HEK293 (cell line): ENCODE results near the gene PTCRA.
A peak's percentile ranks its signal among the peaks of the same experiment; 100 is the strongest.

Experiments
- MZF1 ChIP-seq: fragments of 450-650 bp; formaldehyde crosslinking; IDR thresholded peaks from 2 replicates; pipeline ENCODE4 v1.5.1; 2017; ENCODE audit warnings: missing biosample characterization, missing genetic modification characterization, borderline replicate concordance
- SALL2 ChIP-seq: fragments of 450-650 bp; formaldehyde crosslinking; IDR thresholded peaks from 2 replicates; pipeline ENCODE4 v1.5.0; 2017; ENCODE audit warnings: missing biosample characterization, mild to moderate bottlenecking, missing genetic modification characterization, borderline replicate concordance
- SP3 ChIP-seq: fragments of 450-650 bp; formaldehyde crosslinking; IDR thresholded peaks from 2 replicates; pipeline ENCODE4 v1.5.1; 2016; ENCODE audit warnings: missing biosample characterization, missing genetic modification characterization
- SP7 ChIP-seq: fragments of 450-650 bp; formaldehyde crosslinking; IDR thresholded peaks from 2 replicates; pipeline ENCODE4 v1.5.1; 2016; ENCODE audit warnings: missing biosample characterization, missing genetic modification characterization
- ZBTB21 ChIP-seq: fragments of 450-650 bp; formaldehyde crosslinking; IDR thresholded peaks from 2 replicates; pipeline ENCODE4 v1.5.1; 2017; ENCODE audit warnings: missing biosample characterization, missing genetic modification characterization
- ZNF112 ChIP-seq: fragments of 450-650 bp; formaldehyde crosslinking; IDR thresholded peaks from 2 replicates; pipeline ENCODE4 v1.5.0; 2017; ENCODE audit warnings: missing biosample characterization, missing genetic modification characterization
- ZNF157 ChIP-seq: fragments of 450-650 bp; formaldehyde crosslinking; IDR thresholded peaks from 2 replicates; pipeline ENCODE4 v1.5.1; 2016; ENCODE audit warnings: missing biosample characterization, missing genetic modification characterization
- ZNF221 ChIP-seq: fragments of 450-650 bp; formaldehyde crosslinking; IDR thresholded peaks from 2 replicates; pipeline ENCODE4 v1.5.1; 2017; ENCODE audit warnings: missing biosample characterization, missing genetic modification characterization, borderline replicate concordance
- ZNF335 ChIP-seq: fragments of 450-650 bp; formaldehyde crosslinking; conservative IDR thresholded peaks from 2 replicates; pipeline ENCODE4 v1.5.1; 2016; ENCODE audit warnings: missing biosample characterization, missing genetic modification characterization
- ZNF354C ChIP-seq: fragments of 450-650 bp; formaldehyde crosslinking; IDR thresholded peaks from 2 replicates; pipeline ENCODE4 v1.5.1; 2016; ENCODE audit warnings: missing biosample characterization, missing genetic modification characterization, low read depth, borderline replicate concordance
- ZNF37A ChIP-seq: fragments of 450-650 bp; IDR thresholded peaks from 2 replicates; pipeline ENCODE4 v1.5.1; 2018; ENCODE audit warnings: missing biosample characterization, missing genetic modification characterization
- ZNF391 ChIP-seq: fragments of 450-650 bp; formaldehyde crosslinking; IDR thresholded peaks from 2 replicates; pipeline ENCODE4 v1.5.1; 2016; ENCODE audit warnings: low read depth, missing biosample characterization, missing genetic modification characterization, borderline replicate concordance
- ZNF473 ChIP-seq: fragments of 450-650 bp; formaldehyde crosslinking; IDR thresholded peaks from 2 replicates; pipeline ENCODE4 v1.5.1; 2017; ENCODE audit warnings: missing biosample characterization, missing genetic modification characterization
- ZNF558 ChIP-seq: fragments of 450-650 bp; formaldehyde crosslinking; IDR thresholded peaks from 2 replicates; pipeline ENCODE4 v1.5.1; 2016; ENCODE audit warnings: missing biosample characterization, missing genetic modification characterization
- ZNF600 ChIP-seq: fragments of 450-650 bp; formaldehyde crosslinking; IDR thresholded peaks from 2 replicates; pipeline ENCODE4 v1.5.1; 2016; ENCODE audit warnings: missing biosample characterization, missing genetic modification characterization
- ZNF610 ChIP-seq: fragments of 450-650 bp; formaldehyde crosslinking; IDR thresholded peaks from 2 replicates; pipeline ENCODE4 v1.5.1; 2016; ENCODE audit warnings: missing biosample characterization, missing genetic modification characterization, borderline replicate concordance
- ZNF660 ChIP-seq: fragments of 450-650 bp; IDR thresholded peaks from 2 replicates; pipeline ENCODE4 v1.5.1; 2018; ENCODE audit warnings: missing biosample characterization, mild to moderate bottlenecking, missing genetic modification characterization
- ZNF664 ChIP-seq: fragments of 450-650 bp; formaldehyde crosslinking; IDR thresholded peaks from 2 replicates; pipeline ENCODE4 v1.5.1; 2016; ENCODE audit warnings: missing biosample characterization, missing genetic modification characterization
- ZSCAN30 ChIP-seq: fragments of 450-650 bp; IDR thresholded peaks from 2 replicates; pipeline ENCODE4 v1.5.1; 2018; ENCODE audit warnings: missing biosample characterization, mild to moderate bottlenecking, missing genetic modification characterization, moderate library complexity
- TF ChIP-seq, protein P1 (sequence below): fragments of 450-650 bp; formaldehyde crosslinking; IDR thresholded peaks from 2 replicates; pipeline ENCODE4 v1.5.1; 2016; ENCODE audit warnings: missing biosample characterization, missing genetic modification characterization, borderline replicate concordance
- TF ChIP-seq, protein P2 (sequence below): fragments of 450-650 bp; formaldehyde crosslinking; IDR thresholded peaks from 2 replicates; pipeline ENCODE4 v1.5.1; 2016; ENCODE audit warnings: missing biosample characterization, missing genetic modification characterization
- TF ChIP-seq, protein P3 (sequence below): fragments of 450-650 bp; formaldehyde crosslinking; IDR thresholded peaks from 2 replicates; pipeline ENCODE4 v1.5.1; 2016; ENCODE audit warnings: missing biosample characterization, missing genetic modification characterization
- TF ChIP-seq, protein P4 (sequence below): fragments of 450-650 bp; formaldehyde crosslinking; IDR thresholded peaks from 2 replicates; pipeline ENCODE4 v1.5.1; 2016; ENCODE audit warnings: missing biosample characterization, missing genetic modification characterization
- TF ChIP-seq, protein P5 (sequence below): fragments of 450-650 bp; formaldehyde crosslinking; IDR thresholded peaks from 2 replicates; pipeline ENCODE4 v1.5.1; 2016; ENCODE audit warnings: missing biosample characterization, missing genetic modification characterization
- TF ChIP-seq, protein P6 (sequence below): fragments of 450-650 bp; formaldehyde crosslinking; IDR thresholded peaks from 2 replicates; pipeline ENCODE4 v1.5.1; 2016; ENCODE audit warnings: missing biosample characterization, missing genetic modification characterization

PTCRA gene

DNA sequence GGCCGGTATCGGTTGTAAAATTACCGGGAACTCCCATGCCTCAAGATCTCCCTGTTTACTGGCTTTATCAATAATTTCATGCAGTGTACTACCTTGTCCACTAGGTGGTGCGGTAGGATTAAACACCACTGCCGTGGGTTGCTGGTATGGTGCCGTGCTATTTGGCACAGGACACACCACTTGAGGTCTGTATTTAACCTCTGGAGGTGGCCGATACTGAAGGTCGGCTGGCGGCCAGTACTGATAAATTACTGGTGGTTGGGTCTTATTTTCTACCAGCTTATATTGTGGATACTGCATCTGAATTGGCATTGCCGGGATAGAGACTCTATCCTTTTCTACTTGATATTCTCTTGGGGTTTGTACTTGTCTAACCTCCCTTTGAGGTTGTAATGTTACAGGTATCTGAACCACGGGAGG is 14.3 kb upstream of the PTCRA start (continued):
- TF ChIP-seq SALL2 (tag by site-specific recombination) (no peak), SP3 (tag by site-specific recombination) (no peak), ZNF558 (tag by site-specific recombination) (no peak), ZBTB21 (tag by site-specific recombination) (no peak), ZNF610 (tag by site-specific recombination) (no peak), ZNF221 (tag by site-specific recombination) (no peak), ZSCAN30 (0 out of 2 replicates have a peak, but pooled peaks have one; percentile 54), MZF1 (tag by site-specific recombination) (no peak), ZNF600 (tag by site-specific recombination) (no peak), ZNF354C (tag by site-specific recombination) (no peak), SP7 (tag by site-specific recombination) (0 out of 2 replicates have a peak, but pooled peaks have one; percentile 19), ZNF664 (no peak), ZNF37A (tag by site-specific recombination) (no peak), ZNF473 (tag by site-specific recombination) (no peak), ZNF335 (tag by site-specific recombination) (peak; percentile 37; the same call in 1 of the 2 replicates), ZNF660 (peak; percentile 69), ZNF157 (tag by site-specific recombination) (no peak), ZNF112 (tag by site-specific recombination) (no peak), ZNF391 (tag by site-specific recombination) (peak; percentile 15; the same call in 1 of the 2 replicates)
- TF ChIP-seq, protein P1, sequence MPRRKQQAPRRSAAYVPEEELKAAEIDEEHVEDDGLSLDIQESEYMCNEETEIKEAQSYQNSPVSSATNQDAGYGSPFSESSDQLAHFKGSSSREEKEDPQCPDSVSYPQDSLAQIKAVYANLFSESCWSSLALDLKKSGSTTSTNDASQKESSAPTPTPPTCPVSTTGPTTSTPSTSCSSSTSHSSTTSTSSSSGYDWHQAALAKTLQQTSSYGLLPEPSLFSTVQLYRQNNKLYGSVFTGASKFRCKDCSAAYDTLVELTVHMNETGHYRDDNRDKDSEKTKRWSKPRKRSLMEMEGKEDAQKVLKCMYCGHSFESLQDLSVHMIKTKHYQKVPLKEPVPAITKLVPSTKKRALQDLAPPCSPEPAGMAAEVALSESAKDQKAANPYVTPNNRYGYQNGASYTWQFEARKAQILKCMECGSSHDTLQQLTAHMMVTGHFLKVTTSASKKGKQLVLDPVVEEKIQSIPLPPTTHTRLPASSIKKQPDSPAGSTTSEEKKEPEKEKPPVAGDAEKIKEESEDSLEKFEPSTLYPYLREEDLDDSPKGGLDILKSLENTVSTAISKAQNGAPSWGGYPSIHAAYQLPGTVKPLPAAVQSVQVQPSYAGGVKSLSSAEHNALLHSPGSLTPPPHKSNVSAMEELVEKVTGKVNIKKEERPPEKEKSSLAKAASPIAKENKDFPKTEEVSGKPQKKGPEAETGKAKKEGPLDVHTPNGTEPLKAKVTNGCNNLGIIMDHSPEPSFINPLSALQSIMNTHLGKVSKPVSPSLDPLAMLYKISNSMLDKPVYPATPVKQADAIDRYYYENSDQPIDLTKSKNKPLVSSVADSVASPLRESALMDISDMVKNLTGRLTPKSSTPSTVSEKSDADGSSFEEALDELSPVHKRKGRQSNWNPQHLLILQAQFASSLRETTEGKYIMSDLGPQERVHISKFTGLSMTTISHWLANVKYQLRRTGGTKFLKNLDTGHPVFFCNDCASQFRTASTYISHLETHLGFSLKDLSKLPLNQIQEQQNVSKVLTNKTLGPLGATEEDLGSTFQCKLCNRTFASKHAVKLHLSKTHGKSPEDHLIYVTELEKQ (tag by site-specific recombination), result no peak
- TF ChIP-seq, protein P2, sequence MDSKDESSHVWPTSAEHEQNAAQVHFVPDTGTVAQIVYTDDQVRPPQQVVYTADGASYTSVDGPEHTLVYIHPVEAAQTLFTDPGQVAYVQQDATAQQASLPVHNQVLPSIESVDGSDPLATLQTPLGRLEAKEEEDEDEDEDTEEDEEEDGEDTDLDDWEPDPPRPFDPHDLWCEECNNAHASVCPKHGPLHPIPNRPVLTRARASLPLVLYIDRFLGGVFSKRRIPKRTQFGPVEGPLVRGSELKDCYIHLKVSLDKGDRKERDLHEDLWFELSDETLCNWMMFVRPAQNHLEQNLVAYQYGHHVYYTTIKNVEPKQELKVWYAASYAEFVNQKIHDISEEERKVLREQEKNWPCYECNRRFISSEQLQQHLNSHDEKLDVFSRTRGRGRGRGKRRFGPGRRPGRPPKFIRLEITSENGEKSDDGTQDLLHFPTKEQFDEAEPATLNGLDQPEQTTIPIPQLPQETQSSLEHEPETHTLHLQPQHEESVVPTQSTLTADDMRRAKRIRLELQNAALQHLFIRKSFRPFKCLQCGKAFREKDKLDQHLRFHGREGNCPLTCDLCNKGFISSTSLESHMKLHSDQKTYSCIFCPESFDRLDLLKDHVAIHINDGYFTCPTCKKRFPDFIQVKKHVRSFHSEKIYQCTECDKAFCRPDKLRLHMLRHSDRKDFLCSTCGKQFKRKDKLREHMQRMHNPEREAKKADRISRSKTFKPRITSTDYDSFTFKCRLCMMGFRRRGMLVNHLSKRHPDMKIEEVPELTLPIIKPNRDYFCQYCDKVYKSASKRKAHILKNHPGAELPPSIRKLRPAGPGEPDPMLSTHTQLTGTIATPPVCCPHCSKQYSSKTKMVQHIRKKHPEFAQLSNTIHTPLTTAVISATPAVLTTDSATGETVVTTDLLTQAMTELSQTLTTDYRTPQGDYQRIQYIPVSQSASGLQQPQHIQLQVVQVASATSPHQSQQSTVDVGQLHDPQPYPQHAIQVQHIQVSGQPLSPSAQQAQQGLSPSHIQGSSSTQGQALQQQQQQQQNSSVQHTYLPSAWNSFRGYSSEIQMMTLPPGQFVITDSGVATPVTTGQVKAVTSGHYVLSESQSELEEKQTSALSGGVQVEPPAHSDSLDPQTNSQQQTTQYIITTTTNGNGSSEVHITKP (tag by site-specific recombination), result peak; percentile 23; the same call in 1 of the 2 replicates
- TF ChIP-seq, protein P3, sequence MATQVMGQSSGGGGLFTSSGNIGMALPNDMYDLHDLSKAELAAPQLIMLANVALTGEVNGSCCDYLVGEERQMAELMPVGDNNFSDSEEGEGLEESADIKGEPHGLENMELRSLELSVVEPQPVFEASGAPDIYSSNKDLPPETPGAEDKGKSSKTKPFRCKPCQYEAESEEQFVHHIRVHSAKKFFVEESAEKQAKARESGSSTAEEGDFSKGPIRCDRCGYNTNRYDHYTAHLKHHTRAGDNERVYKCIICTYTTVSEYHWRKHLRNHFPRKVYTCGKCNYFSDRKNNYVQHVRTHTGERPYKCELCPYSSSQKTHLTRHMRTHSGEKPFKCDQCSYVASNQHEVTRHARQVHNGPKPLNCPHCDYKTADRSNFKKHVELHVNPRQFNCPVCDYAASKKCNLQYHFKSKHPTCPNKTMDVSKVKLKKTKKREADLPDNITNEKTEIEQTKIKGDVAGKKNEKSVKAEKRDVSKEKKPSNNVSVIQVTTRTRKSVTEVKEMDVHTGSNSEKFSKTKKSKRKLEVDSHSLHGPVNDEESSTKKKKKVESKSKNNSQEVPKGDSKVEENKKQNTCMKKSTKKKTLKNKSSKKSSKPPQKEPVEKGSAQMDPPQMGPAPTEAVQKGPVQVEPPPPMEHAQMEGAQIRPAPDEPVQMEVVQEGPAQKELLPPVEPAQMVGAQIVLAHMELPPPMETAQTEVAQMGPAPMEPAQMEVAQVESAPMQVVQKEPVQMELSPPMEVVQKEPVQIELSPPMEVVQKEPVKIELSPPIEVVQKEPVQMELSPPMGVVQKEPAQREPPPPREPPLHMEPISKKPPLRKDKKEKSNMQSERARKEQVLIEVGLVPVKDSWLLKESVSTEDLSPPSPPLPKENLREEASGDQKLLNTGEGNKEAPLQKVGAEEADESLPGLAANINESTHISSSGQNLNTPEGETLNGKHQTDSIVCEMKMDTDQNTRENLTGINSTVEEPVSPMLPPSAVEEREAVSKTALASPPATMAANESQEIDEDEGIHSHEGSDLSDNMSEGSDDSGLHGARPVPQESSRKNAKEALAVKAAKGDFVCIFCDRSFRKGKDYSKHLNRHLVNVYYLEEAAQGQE (tag by site-specific recombination), result no peak
- TF ChIP-seq, protein P4, sequence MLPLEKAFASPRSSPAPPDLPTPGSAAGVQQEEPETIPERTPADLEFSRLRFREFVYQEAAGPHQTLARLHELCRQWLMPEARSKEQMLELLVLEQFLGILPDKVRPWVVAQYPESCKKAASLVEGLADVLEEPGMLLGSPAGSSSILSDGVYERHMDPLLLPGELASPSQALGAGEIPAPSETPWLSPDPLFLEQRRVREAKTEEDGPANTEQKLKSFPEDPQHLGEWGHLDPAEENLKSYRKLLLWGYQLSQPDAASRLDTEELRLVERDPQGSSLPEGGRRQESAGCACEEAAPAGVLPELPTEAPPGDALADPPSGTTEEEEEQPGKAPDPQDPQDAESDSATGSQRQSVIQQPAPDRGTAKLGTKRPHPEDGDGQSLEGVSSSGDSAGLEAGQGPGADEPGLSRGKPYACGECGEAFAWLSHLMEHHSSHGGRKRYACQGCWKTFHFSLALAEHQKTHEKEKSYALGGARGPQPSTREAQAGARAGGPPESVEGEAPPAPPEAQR, result no peak
- TF ChIP-seq, protein P5, sequence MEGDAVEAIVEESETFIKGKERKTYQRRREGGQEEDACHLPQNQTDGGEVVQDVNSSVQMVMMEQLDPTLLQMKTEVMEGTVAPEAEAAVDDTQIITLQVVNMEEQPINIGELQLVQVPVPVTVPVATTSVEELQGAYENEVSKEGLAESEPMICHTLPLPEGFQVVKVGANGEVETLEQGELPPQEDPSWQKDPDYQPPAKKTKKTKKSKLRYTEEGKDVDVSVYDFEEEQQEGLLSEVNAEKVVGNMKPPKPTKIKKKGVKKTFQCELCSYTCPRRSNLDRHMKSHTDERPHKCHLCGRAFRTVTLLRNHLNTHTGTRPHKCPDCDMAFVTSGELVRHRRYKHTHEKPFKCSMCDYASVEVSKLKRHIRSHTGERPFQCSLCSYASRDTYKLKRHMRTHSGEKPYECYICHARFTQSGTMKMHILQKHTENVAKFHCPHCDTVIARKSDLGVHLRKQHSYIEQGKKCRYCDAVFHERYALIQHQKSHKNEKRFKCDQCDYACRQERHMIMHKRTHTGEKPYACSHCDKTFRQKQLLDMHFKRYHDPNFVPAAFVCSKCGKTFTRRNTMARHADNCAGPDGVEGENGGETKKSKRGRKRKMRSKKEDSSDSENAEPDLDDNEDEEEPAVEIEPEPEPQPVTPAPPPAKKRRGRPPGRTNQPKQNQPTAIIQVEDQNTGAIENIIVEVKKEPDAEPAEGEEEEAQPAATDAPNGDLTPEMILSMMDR, result peak; percentile 85
- TF ChIP-seq, protein P6, sequence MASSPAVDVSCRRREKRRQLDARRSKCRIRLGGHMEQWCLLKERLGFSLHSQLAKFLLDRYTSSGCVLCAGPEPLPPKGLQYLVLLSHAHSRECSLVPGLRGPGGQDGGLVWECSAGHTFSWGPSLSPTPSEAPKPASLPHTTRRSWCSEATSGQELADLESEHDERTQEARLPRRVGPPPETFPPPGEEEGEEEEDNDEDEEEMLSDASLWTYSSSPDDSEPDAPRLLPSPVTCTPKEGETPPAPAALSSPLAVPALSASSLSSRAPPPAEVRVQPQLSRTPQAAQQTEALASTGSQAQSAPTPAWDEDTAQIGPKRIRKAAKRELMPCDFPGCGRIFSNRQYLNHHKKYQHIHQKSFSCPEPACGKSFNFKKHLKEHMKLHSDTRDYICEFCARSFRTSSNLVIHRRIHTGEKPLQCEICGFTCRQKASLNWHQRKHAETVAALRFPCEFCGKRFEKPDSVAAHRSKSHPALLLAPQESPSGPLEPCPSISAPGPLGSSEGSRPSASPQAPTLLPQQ, result peak; percentile 36; the same call in 1 of the 2 replicates
